HEK293 (cell line): Measurements from ENCODE around the gene TMEM141.
A peak's percentile ranks its signal among the peaks of the same experiment; 100 is the strongest.

Experiments
- AEBP2 ChIP-seq: fragments of 450-650 bp; formaldehyde crosslinking; IDR thresholded peaks from 2 replicates; pipeline ENCODE4 v1.5.1; 2016; ENCODE audit warnings: missing biosample characterization, missing genetic modification characterization, borderline replicate concordance
- BCL6B ChIP-seq: fragments of 450-650 bp; formaldehyde crosslinking; IDR thresholded peaks from 2 replicates; pipeline ENCODE4 v1.5.1; 2017; ENCODE audit warnings: missing biosample characterization, missing genetic modification characterization
- GLI2 ChIP-seq: fragments of 450-650 bp; formaldehyde crosslinking; IDR thresholded peaks from 2 replicates; pipeline ENCODE4; 2017; ENCODE audit warnings: missing biosample characterization, missing genetic modification characterization, low read depth, borderline replicate concordance
- HIC1 ChIP-seq: fragments of 450-650 bp; formaldehyde crosslinking; IDR thresholded peaks from 2 replicates; pipeline ENCODE4 v1.5.1; 2016; ENCODE audit warnings: missing biosample characterization, missing genetic modification characterization
- KLF9 ChIP-seq: fragments of 450-650 bp; formaldehyde crosslinking; IDR thresholded peaks from 2 replicates; pipeline ENCODE4 v1.5.1; 2016; ENCODE audit warnings: missing biosample characterization, missing genetic modification characterization, low read depth
- OSR2 ChIP-seq: fragments of 450-650 bp; formaldehyde crosslinking; IDR thresholded peaks from 2 replicates; pipeline ENCODE4 v1.5.1; 2016; ENCODE audit warnings: missing biosample characterization, missing genetic modification characterization
- PRDM4 ChIP-seq: fragments of 450-650 bp; formaldehyde crosslinking; IDR thresholded peaks from 2 replicates; pipeline ENCODE4 v1.5.1; 2017; ENCODE audit warnings: missing biosample characterization, missing genetic modification characterization
- SP2 ChIP-seq: fragments of 450-650 bp; formaldehyde crosslinking; IDR thresholded peaks from 2 replicates; pipeline ENCODE4 v1.5.1; 2016; ENCODE audit warnings: missing biosample characterization, missing genetic modification characterization
- WT1 ChIP-seq: fragments of 450-650 bp; formaldehyde crosslinking; IDR thresholded peaks from 2 replicates; pipeline ENCODE4 v1.5.1; 2016; ENCODE audit warnings: missing biosample characterization, missing genetic modification characterization
- ZNF138 ChIP-seq: fragments of 450-650 bp; formaldehyde crosslinking; IDR thresholded peaks from 2 replicates; pipeline ENCODE4 v1.5.1; 2016; ENCODE audit warnings: missing biosample characterization, missing genetic modification characterization, borderline replicate concordance
- ZNF157 ChIP-seq: fragments of 450-650 bp; formaldehyde crosslinking; IDR thresholded peaks from 2 replicates; pipeline ENCODE4 v1.5.1; 2016; ENCODE audit warnings: missing biosample characterization, missing genetic modification characterization
- ZNF184 ChIP-seq: fragments of 450-650 bp; IDR thresholded peaks from 2 replicates; pipeline ENCODE4 v1.5.1; 2018; ENCODE audit warnings: missing biosample characterization, mild to moderate bottlenecking, missing genetic modification characterization
- ZNF239 ChIP-seq: fragments of 450-650 bp; formaldehyde crosslinking; IDR thresholded peaks from 2 replicates; pipeline ENCODE4 v1.5.1; 2016; ENCODE audit warnings: missing biosample characterization, missing genetic modification characterization
- ZNF335 ChIP-seq: fragments of 450-650 bp; formaldehyde crosslinking; conservative IDR thresholded peaks from 2 replicates; pipeline ENCODE4 v1.5.1; 2016; ENCODE audit warnings: missing biosample characterization, missing genetic modification characterization
- ZNF354C ChIP-seq: fragments of 450-650 bp; formaldehyde crosslinking; IDR thresholded peaks from 2 replicates; pipeline ENCODE4 v1.5.1; 2016; ENCODE audit warnings: missing biosample characterization, missing genetic modification characterization, low read depth, borderline replicate concordance
- ZNF362 ChIP-seq: fragments of 450-650 bp; formaldehyde crosslinking; IDR thresholded peaks from 2 replicates; pipeline ENCODE4 v1.5.1; 2016; ENCODE audit warnings: missing biosample characterization, missing genetic modification characterization
- ZNF394 ChIP-seq: fragments of 450-650 bp; formaldehyde crosslinking; IDR thresholded peaks from 2 replicates; pipeline ENCODE4 v1.5.1; 2016; ENCODE audit warnings: missing biosample characterization, missing genetic modification characterization, mild to moderate bottlenecking, moderate library complexity, borderline replicate concordance
- ZNF473 ChIP-seq: fragments of 450-650 bp; formaldehyde crosslinking; IDR thresholded peaks from 2 replicates; pipeline ENCODE4 v1.5.1; 2017; ENCODE audit warnings: missing biosample characterization, missing genetic modification characterization
- ZNF513 ChIP-seq: fragments of 450-650 bp; IDR thresholded peaks from 2 replicates; pipeline ENCODE4 v1.5.1; 2018; ENCODE audit warnings: missing biosample characterization, missing genetic modification characterization
- ZNF549 ChIP-seq: fragments of 450-650 bp; IDR thresholded peaks from 2 replicates; pipeline ENCODE4 v1.5.1; 2018; ENCODE audit warnings: missing biosample characterization, missing genetic modification characterization, mild to moderate bottlenecking, inconsistent platforms, moderate library complexity
- ZNF610 ChIP-seq: fragments of 450-650 bp; formaldehyde crosslinking; IDR thresholded peaks from 2 replicates; pipeline ENCODE4 v1.5.1; 2016; ENCODE audit warnings: missing biosample characterization, missing genetic modification characterization, borderline replicate concordance
- ZNF624 ChIP-seq: fragments of 450-650 bp; formaldehyde crosslinking; IDR thresholded peaks from 2 replicates; pipeline ENCODE4 v1.5.1; 2017; ENCODE audit warnings: missing biosample characterization, missing genetic modification characterization
- ZNF664 ChIP-seq: fragments of 450-650 bp; formaldehyde crosslinking; IDR thresholded peaks from 2 replicates; pipeline ENCODE4 v1.5.1; 2016; ENCODE audit warnings: missing biosample characterization, missing genetic modification characterization
- ZNF692 ChIP-seq: fragments of 450-650 bp; formaldehyde crosslinking; IDR thresholded peaks from 2 replicates; pipeline ENCODE4 v1.5.1; 2016; ENCODE audit warnings: missing biosample characterization, missing genetic modification characterization
- ZNF768 ChIP-seq: fragments of 450-650 bp; formaldehyde crosslinking; IDR thresholded peaks from 2 replicates; pipeline ENCODE4 v1.5.1; 2018; ENCODE audit warnings: missing biosample characterization, mild to moderate bottlenecking, missing genetic modification characterization
- ZNF843 ChIP-seq: fragments of 450-650 bp; formaldehyde crosslinking; IDR thresholded peaks from 2 replicates; pipeline ENCODE4 v1.5.1; 2016; ENCODE audit warnings: missing biosample characterization, missing genetic modification characterization
- ZSCAN23 ChIP-seq: fragments of 450-650 bp; formaldehyde crosslinking; IDR thresholded peaks from 2 replicates; pipeline ENCODE4 v1.5.1; 2016; ENCODE audit warnings: missing biosample characterization, missing genetic modification characterization

Gene TMEM141

GRCh38 chr9:136840140-136840876 is 49.2 kb downstream of the TMEM141 start (continued):
- TF ChIP-seq AEBP2 (tag by site-specific recombination) (no peak), ZNF335 (tag by site-specific recombination) (no peak), ZNF394 (no peak), ZNF354C (tag by site-specific recombination) (no peak), OSR2 (tag by site-specific recombination) (peak; percentile 9; the same call in 1 of the 2 replicates), ZNF549 (tag by site-specific recombination) (no peak), ZNF184 (tag by site-specific recombination) (no peak), HIC1 (tag by site-specific recombination) (no peak), ZNF362 (tag by site-specific recombination) (no peak), ZNF473 (tag by site-specific recombination) (no peak), GLI2 (tag by site-specific recombination) (no peak), BCL6B (tag by site-specific recombination) (no peak), ZNF239 (no peak), ZSCAN23 (no peak), KLF9 (tag by site-specific recombination) (no peak; the same call in 1 of the 2 replicates), ZNF138 (tag by site-specific recombination) (no peak), ZNF664 (tag by site-specific recombination) (no peak), SP2 (tag by site-specific recombination) (peak; percentile 40), ZNF513 (no peak), ZNF843 (no peak), ZNF157 (no peak), ZNF610 (no peak; the same call in 1 of the 2 replicates), ZNF768 (tag by site-specific recombination) (no peak), WT1 (tag by site-specific recombination) (no peak), PRDM4 (tag by site-specific recombination) (no peak; the same call in none of the 2 replicates), ZNF692 (tag by site-specific recombination) (0 out of 2 replicates have a peak, but pooled peaks have one; percentile 9), ZNF624 (tag by site-specific recombination) (no peak)
- TF ChIP-seq, all 188 proteins: peak for 11
